OCI-LY1 (cell line): ENCODE measurements around the gene RIMBP3C.
"Not testable (repeated sequence)": the region's sequence is repeated elsewhere in the genome, so short reads cannot be mapped to it uniquely, and the experiment has no call there.

ENCODE experiments used
- EZH2 ChIP-seq: fragments of 200-600 bp; sonication (generic), shearing (Covaris generic); IDR thresholded peaks from 2 replicates; pipeline ENCODE4 v1.8.0; 2017; ENCODE audit warnings: borderline replicate concordance, mixed run types, mild to moderate bottlenecking, antibody characterized with exemption, low read length, moderate library complexity, mixed read lengths
- TF ChIP-seq, protein P1 (sequence below): fragments of 200-600 bp; sonication (generic), shearing (Covaris generic); IDR thresholded peaks from 2 replicates; pipeline ENCODE4 v1.5.1; 2017; ENCODE audit warnings: mild to moderate bottlenecking, antibody characterized with exemption, low read length, moderate library complexity, mixed read lengths

GRCh38 chr22:21544432-21545322 lies 6.6 kb downstream of the RIMBP3C start:
- TF ChIP-seq, protein P1, sequence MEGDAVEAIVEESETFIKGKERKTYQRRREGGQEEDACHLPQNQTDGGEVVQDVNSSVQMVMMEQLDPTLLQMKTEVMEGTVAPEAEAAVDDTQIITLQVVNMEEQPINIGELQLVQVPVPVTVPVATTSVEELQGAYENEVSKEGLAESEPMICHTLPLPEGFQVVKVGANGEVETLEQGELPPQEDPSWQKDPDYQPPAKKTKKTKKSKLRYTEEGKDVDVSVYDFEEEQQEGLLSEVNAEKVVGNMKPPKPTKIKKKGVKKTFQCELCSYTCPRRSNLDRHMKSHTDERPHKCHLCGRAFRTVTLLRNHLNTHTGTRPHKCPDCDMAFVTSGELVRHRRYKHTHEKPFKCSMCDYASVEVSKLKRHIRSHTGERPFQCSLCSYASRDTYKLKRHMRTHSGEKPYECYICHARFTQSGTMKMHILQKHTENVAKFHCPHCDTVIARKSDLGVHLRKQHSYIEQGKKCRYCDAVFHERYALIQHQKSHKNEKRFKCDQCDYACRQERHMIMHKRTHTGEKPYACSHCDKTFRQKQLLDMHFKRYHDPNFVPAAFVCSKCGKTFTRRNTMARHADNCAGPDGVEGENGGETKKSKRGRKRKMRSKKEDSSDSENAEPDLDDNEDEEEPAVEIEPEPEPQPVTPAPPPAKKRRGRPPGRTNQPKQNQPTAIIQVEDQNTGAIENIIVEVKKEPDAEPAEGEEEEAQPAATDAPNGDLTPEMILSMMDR = not testable (repeated sequence)
- TF ChIP-seq EZH2 = not testable (repeated sequence)
